ENCODE measurements around the gene PRKCH.

The PRKCH gene

GRCh38 chr14:61391119-61391518, 69.7 kb downstream of the PRKCH start:
- no peak overlapping the region for H3K4me2 ChIP-seq (ENCODE audit: low read depth, low read length, poor library complexity, severe bottlenecking)
- no peak for TF ChIP-seq EZH2phosphoT487 (conservative IDR thresholded peaks at IDR 0.05; ENCODE audit: low read length)
- TF ChIP-seq, protein P1, sequence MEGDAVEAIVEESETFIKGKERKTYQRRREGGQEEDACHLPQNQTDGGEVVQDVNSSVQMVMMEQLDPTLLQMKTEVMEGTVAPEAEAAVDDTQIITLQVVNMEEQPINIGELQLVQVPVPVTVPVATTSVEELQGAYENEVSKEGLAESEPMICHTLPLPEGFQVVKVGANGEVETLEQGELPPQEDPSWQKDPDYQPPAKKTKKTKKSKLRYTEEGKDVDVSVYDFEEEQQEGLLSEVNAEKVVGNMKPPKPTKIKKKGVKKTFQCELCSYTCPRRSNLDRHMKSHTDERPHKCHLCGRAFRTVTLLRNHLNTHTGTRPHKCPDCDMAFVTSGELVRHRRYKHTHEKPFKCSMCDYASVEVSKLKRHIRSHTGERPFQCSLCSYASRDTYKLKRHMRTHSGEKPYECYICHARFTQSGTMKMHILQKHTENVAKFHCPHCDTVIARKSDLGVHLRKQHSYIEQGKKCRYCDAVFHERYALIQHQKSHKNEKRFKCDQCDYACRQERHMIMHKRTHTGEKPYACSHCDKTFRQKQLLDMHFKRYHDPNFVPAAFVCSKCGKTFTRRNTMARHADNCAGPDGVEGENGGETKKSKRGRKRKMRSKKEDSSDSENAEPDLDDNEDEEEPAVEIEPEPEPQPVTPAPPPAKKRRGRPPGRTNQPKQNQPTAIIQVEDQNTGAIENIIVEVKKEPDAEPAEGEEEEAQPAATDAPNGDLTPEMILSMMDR (IDR thresholded peaks at IDR 0.05; ENCODE audit: insufficient read depth, low read length, poor library complexity, severe bottlenecking): no peak

GRCh38 chr14:61392297-61392696, 70.9 kb downstream of the PRKCH start:
- no peaks in the 10 kb centered on the region for H3F3A ChIP-seq (ENCODE audit: insufficient read depth)
- H3K4me3 ChIP-seq (ENCODE audit: insufficient read depth, low read length, poor library complexity, severe bottlenecking): no peak overlapping the region
- H3K9me2 ChIP-seq (replicated peaks; ENCODE audit: insufficient read depth, low read length): no peaks in the 10 kb centered on the region
- TF ChIP-seq, protein P1 (IDR thresholded peaks at IDR 0.05; ENCODE audit: insufficient read depth, low read length, poor library complexity, severe bottlenecking): no peak
- no peak for TF ChIP-seq EZH2phosphoT487 (conservative IDR thresholded peaks at IDR 0.05; ENCODE audit: low read length)
- no peak overlapping the region for H3K4me2 ChIP-seq (ENCODE audit: low read depth, low read length, poor library complexity, severe bottlenecking)
- no peak overlapping the region for H3K9ac ChIP-seq (ENCODE audit: low read length)
- no peaks in the 10 kb centered on the region for H3K9me3 ChIP-seq (ENCODE audit: insufficient read depth, low read length)
- no peak overlapping the region for H3K27ac ChIP-seq (ENCODE audit: low read depth, low read length)
- no peak overlapping the region for H2AFZ ChIP-seq (ENCODE audit: low read depth, low read length, severe bottlenecking)
- H3K36me3 ChIP-seq (ENCODE audit: low read length): no peaks in the 10 kb centered on the region
- H3K79me2 ChIP-seq (ENCODE audit: insufficient read depth, low read length): no peaks in the 10 kb centered on the region
- no peaks in the 10 kb centered on the region for H3K27me3 ChIP-seq (ENCODE audit: low read length)
- H4K20me1 ChIP-seq (ENCODE audit: low read depth, low read length): no peaks in the 10 kb centered on the region

More at GRCh38 chr14:61391119-61391518, 69.7 kb downstream of the PRKCH start:
- Histone ChIP-seq H3K27ac (ENCODE audit: low read depth, low read length) (no peak overlapping the region), H4K20me1 (ENCODE audit: low read depth, low read length) (no peaks in the 10 kb centered on the region), H3K4me3 (ENCODE audit: insufficient read depth, low read length, poor library complexity, severe bottlenecking) (no peak overlapping the region), H3K9ac (ENCODE audit: low read length) (no peak overlapping the region), H3K9me2 (replicated peaks; ENCODE audit: insufficient read depth, low read length) (no peaks in the 10 kb centered on the region), H3K27me3 (ENCODE audit: low read length) (no peaks in the 10 kb centered on the region), H3K36me3 (ENCODE audit: low read length) (no peaks in the 10 kb centered on the region), H3F3A (ENCODE audit: insufficient read depth) (no peaks in the 10 kb centered on the region), H3K79me2 (ENCODE audit: insufficient read depth, low read length) (no peaks in the 10 kb centered on the region), H3K9me3 (ENCODE audit: insufficient read depth, low read length) (no peaks in the 10 kb centered on the region), H2AFZ (ENCODE audit: low read depth, low read length, severe bottlenecking) (no peak overlapping the region)

GRCh38 chr14:61394542-61394941, 73.2 kb downstream of the PRKCH start:
- Histone ChIP-seq H3K79me2 (ENCODE audit: insufficient read depth, low read length) (no peaks in the 10 kb centered on the region), H4K20me1 (ENCODE audit: low read depth, low read length) (no peaks in the 10 kb centered on the region), H3K36me3 (ENCODE audit: low read length) (no peaks in the 10 kb centered on the region), H3K9me2 (replicated peaks; ENCODE audit: insufficient read depth, low read length) (no peaks in the 10 kb centered on the region), H3K27ac (ENCODE audit: low read depth, low read length) (no peak overlapping the region), H3K4me2 (ENCODE audit: low read depth, low read length, poor library complexity, severe bottlenecking) (no peak overlapping the region), H3K27me3 (ENCODE audit: low read length) (no peaks in the 10 kb centered on the region), H3K9ac (ENCODE audit: low read length) (no peak overlapping the region), H3K9me3 (ENCODE audit: insufficient read depth, low read length) (no peaks in the 10 kb centered on the region), H3K4me3 (ENCODE audit: insufficient read depth, low read length, poor library complexity, severe bottlenecking) (no peak overlapping the region), H3F3A (ENCODE audit: insufficient read depth) (no peaks in the 10 kb centered on the region), H2AFZ (ENCODE audit: low read depth, low read length, severe bottlenecking) (no peak overlapping the region)
- TF ChIP-seq, protein P1 (IDR thresholded peaks at IDR 0.05; ENCODE audit: insufficient read depth, low read length, poor library complexity, severe bottlenecking): no peak
- TF ChIP-seq EZH2phosphoT487 (conservative IDR thresholded peaks at IDR 0.05; ENCODE audit: low read length): no peak

Data from SU-DHL-6 (cell line).